GM21367 (cell line): ENCODE measurements around the gene PUS3.
"Not testable (repeated sequence)": the region's sequence is repeated elsewhere in the genome, so short reads cannot be mapped to it uniquely, and the experiment has no call there.

Experiments
- ATAC-seq: cut with Tn5 transposase; IDR thresholded peaks from one replicate; pipeline ENCODE4 v1.9.1; 2021; ENCODE audit not compliant: unreplicated experiment

Gene PUS3

GRCh38 chr11:125873881-125874555 is 29.0 kb downstream of the PUS3 start:
- ATAC-seq, result no peak

DNA sequence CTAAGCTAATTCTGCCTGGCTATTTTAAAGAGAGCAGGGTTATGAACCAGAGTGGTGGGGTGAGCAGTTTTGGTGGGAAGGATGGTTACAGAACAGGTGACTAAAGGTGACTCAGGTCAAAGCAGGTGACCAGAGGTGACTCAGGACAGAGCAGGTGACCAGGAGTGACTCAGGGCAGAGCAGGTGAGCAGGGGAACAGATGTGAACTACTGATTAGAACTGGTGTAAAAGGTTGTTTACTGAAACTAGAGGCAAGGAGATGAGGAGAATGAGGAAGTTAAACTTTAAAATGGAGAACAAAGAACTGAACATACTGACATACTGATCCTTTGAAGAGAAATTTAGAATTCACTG is 30.9 kb downstream of the PUS3 start:
- ATAC-seq, result no peak

DNA sequence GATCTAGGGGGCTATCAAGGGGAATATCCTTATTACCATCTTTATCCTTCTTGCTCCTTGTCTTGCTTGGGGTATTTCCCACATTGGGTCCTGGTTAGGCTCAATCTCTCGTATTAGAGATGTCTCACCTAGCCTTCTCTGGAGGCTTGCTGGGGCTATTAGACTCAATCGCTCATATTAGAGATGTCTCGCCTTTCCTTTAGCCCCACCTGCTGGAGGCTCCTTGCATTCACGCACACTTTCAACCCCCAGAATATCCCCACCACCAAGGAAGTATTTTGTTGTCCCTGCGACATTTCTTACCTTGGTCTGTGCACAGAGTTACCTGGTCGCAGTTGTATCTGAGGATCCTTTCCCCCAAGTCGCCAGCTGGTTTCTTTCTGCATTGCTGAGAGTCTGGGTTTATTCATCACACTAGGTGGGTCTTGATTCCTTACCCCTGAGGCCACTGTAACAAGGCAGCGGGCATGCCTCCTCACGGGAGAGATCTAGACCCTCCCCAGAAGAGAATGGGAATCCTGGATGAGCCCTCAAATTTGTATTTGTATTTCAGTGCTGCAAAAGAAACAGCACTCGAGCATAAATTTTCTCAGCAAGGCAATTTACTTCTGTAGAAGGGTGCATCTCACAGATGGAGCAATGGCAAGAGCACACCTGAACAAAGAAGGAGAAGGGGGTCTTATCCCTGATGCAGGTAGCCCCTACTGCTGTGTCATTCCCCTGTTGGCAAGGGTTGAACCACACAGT is 31.4 kb downstream of the PUS3 start:
- no peak for ATAC-seq

DNA sequence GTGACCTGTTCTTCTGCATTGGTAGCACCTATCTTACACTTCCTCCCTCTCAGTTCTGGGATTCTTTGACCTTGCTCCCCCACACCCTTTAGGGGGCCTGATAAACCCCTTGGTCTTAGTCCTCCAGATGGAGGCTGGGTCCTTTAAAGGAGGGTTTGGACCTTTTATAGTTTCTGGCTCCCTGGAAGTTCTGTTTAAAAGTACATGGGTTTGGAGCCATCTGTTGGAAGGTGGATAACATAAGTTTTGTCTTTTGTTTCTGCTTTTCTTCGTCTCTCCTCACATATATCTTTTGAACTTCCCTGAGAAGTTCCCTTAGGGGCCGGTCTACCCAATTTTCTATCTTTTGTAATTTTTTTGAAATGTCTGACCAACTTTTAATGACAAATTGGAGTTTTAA is 33.5 kb downstream of the PUS3 start:
- ATAC-seq, result no peak

GRCh38 chr11:125865354-125865753 is 37.7 kb downstream of the PUS3 start:
- ATAC-seq, result not testable (repeated sequence)

DNA sequence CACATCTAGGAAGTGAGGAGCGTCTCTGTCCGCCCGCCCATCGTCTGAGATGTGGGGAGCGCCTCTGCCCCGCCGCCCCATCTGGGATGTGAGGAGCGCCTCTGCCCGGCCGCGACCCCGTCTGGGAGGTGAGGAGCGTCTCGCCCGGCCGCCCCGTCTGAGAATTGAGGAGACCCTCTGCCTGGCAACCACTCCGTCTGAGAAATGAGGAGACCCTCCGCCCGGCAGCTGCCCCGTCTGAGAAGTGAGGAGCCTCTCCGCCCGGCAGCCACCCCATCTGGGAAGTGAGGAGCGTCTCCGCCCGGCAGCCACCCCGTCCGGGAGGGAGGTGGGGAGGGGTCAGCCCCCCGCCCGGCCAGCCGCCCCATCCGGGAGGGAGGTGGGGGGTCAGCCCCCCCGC is 40.2 kb downstream of the PUS3 start:
- not testable (repeated sequence) for ATAC-seq

GRCh38 chr11:125857670-125858069 is 45.3 kb downstream of the PUS3 start:
- not testable (repeated sequence) for ATAC-seq

GRCh38 chr11:125846188-125846587 is 56.8 kb downstream of the PUS3 start:
- no peak for ATAC-seq
